HepG2 (cell line): ENCODE results near the gene TWNK. TPM values are rescaled to one million over a fixed set of nuclear protein-coding genes. Genes with fewer than 3 reads are reported as not detected.

Experiments
- ARID2 ChIP-seq: sonication (generic); formaldehyde crosslinking; IDR thresholded peaks from 2 replicates; pipeline ENCODE4 v1.8.1; 2022; ENCODE audit warnings: mild to moderate bottlenecking, missing genetic modification reagents, borderline replicate concordance
- CTCF ChIP-seq: sonication (generic); formaldehyde crosslinking; IDR thresholded peaks from 2 replicates; pipeline ENCODE4 v1.5.0; 2020; ENCODE audit warnings: mild to moderate bottlenecking, missing genetic modification reagents, moderate library complexity
- DR1 ChIP-seq: sonication (generic); formaldehyde crosslinking; IDR thresholded peaks from 2 replicates; pipeline ENCODE4 v1.8.0; 2021; ENCODE audit warnings: mild to moderate bottlenecking, missing genetic modification reagents, inconsistent platforms
- EED ChIP-seq: sonication (generic); formaldehyde crosslinking; IDR thresholded peaks from 2 replicates; pipeline ENCODE4 v1.5.0; 2020; ENCODE audit warnings: mild to moderate bottlenecking, missing genetic modification reagents
- GZF1 ChIP-seq: sonication (generic); formaldehyde crosslinking; IDR thresholded peaks from 2 replicates; pipeline ENCODE4 v1.5.1; 2020; ENCODE audit warnings: mild to moderate bottlenecking, missing genetic modification reagents
- HNRNPK ChIP-seq: fragments of 200-400 bp; formaldehyde crosslinking; IDR thresholded peaks from 2 replicates; pipeline ENCODE4 v1.6.1; 2018; ENCODE audit warnings: low read length, low read depth, moderate library complexity, mild to moderate bottlenecking; ENCODE audit not compliant: poor library complexity, severe bottlenecking
- IRX3 ChIP-seq: sonication (generic); formaldehyde crosslinking; IDR thresholded peaks from 2 replicates; pipeline ENCODE4 v1.8.1; 2023; ENCODE audit warnings: mild to moderate bottlenecking, low read depth, missing genetic modification reagents, borderline replicate concordance
- MLLT10 ChIP-seq: sonication (generic); formaldehyde crosslinking; IDR thresholded peaks from 2 replicates; pipeline ENCODE4 v1.4.0; 2020; ENCODE audit warnings: missing genetic modification reagents
- MYNN ChIP-seq: sonication (generic); formaldehyde crosslinking; IDR thresholded peaks from 2 replicates; pipeline ENCODE4 v1.4.0; 2020; ENCODE audit warnings: mild to moderate bottlenecking, low read depth, missing genetic modification reagents
- NR2C2 ChIP-seq: sonication (generic); formaldehyde crosslinking; IDR thresholded peaks from 2 replicates; pipeline ENCODE4 v1.4.0; 2020; ENCODE audit warnings: missing genetic modification reagents, mild to moderate bottlenecking, moderate library complexity, borderline replicate concordance
- PITX1 ChIP-seq: sonication (generic); formaldehyde crosslinking; IDR thresholded peaks from 2 replicates; pipeline ENCODE4 v1.5.1; 2020; ENCODE audit warnings: mild to moderate bottlenecking, missing genetic modification reagents
- SOX13 ChIP-seq, 3 experiments: fragments of 450-650 bp in 1 of 3; sonication (generic) in 1 of 3; formaldehyde crosslinking in 1 of 3; IDR thresholded peaks in 2 of 3; conservative IDR thresholded peaks in 1 of 3; 2 replicates each; pipeline versions ENCODE4 v1.5.0 to v1.6.1; 2016 to 2020; ENCODE audit warnings: antibody characterized with exemption in 1 of 3, mild to moderate bottlenecking in 1 of 3, missing compliant biosample characterization in 1 of 3, missing genetic modification reagents in 1 of 3, moderate library complexity in 1 of 3
- SRSF1 ChIP-seq: fragments of 200-400 bp; formaldehyde crosslinking; optimal IDR thresholded peaks from 2 replicates; pipeline ENCODE3; 2017; ENCODE audit warnings: mild to moderate bottlenecking, low read depth, low read length, moderate library complexity
- TEAD3 ChIP-seq: optimal IDR thresholded peaks from 2 replicates; pipeline ENCODE3; 2016; ENCODE audit warnings: borderline replicate concordance
- ZBTB4 ChIP-seq: sonication (generic); formaldehyde crosslinking; IDR thresholded peaks from 2 replicates; pipeline ENCODE4 v1.4.0; 2020; ENCODE audit warnings: missing genetic modification reagents, mild to moderate bottlenecking, borderline replicate concordance
- ZBTB49 ChIP-seq: sonication (generic); formaldehyde crosslinking; IDR thresholded peaks from 2 replicates; pipeline ENCODE4 v1.4.0; 2020; ENCODE audit warnings: missing genetic modification reagents, borderline replicate concordance
- ZNF30 ChIP-seq: sonication (generic); formaldehyde crosslinking; IDR thresholded peaks from 2 replicates; pipeline ENCODE4 v1.5.0; 2020; ENCODE audit warnings: mild to moderate bottlenecking, missing genetic modification reagents
- ZNF616 ChIP-seq: sonication (generic); formaldehyde crosslinking; IDR thresholded peaks from 2 replicates; pipeline ENCODE4 v1.5.0; 2020; ENCODE audit warnings: low read depth, mild to moderate bottlenecking, missing genetic modification reagents
- polyA plus RNA-seq, 8 experiments: library from polyadenylated mRNA; depleted of rRNA in 3 of 8; stranded (reverse) in 7 of 8; unstranded in 1 of 8; fragments of >200 nt; fragmentation: Illumina TruSeq in 4 of 8; extraction: Trizol in 4 of 8; gene quantifications; 2 replicates each; pipeline versions ENCODE4 v1.2.1 to v1.2.3, GENCODE V29; 2011 to 2016; ENCODE audit warnings: low read depth in 4 of 8, missing spikeins in 1 of 8, mixed read lengths in 1 of 8; ENCODE audit not compliant: insufficient read depth in 1 of 8
- total RNA-seq, 5 experiments: library from RNA; depleted of rRNA; stranded (reverse); fragments of >200 nt; fragmentation: Illumina TruSeq; extraction: Trizol; gene quantifications; 2 replicates each; pipeline ENCODE4 v1.2.3, GENCODE V29; 2016; ENCODE audit warnings: low read depth in 1 of 5

TWNK gene
- total and polyA plus RNA-seq, 2 of the 13 experiments (the other 11 are each of a cell fraction or from before 2014, with no cell fraction given), result 10.7 to 16.5 TPM

- TF ChIP-seq ZBTB4 (0 out of 2 replicates have a peak, but pooled peaks have one; percentile 4), PITX1 (no peak), CTCF (CRISPR knock-in tag) (no peak), SRSF1 (no peak), DR1 (CRISPR knock-in tag) (no peak), EED (CRISPR knock-in tag) (no peak), SOX13 (IDR thresholded peaks at IDR 0.05) (no peak), SOX13 (CRISPR knock-in tag; conservative IDR thresholded peaks at IDR 0.05 in 1 of 2, IDR thresholded peaks at IDR 0.05 in 1 of 2) (no peak), ZBTB49 (CRISPR knock-in tag) (no peak), NR2C2 (peak; percentile 77), HNRNPK (no peak), GZF1 (CRISPR knock-in tag) (no peak), MLLT10 (no peak), MYNN (CRISPR knock-in tag) (no peak), ZNF30 (CRISPR knock-in tag) (no peak), TEAD3 (no peak), ZNF616 (CRISPR knock-in tag) (no peak), ARID2 (CRISPR knock-in tag) (no peak), IRX3 (CRISPR knock-in tag) (no peak)
Observed at GRCh38 chr10:100972115-100972903, 15.0 kb upstream of the TWNK start (continued).
